KMS-11 (cell line): Measurements from ENCODE around the gene KLF13.

Experiments
- H2AFZ ChIP-seq: fragments of 200-600 bp; sonication (generic); 2 replicates; pipeline ENCODE4 v1.6.1; 2016; ENCODE audit warnings: antibody characterized with exemption, mixed run types, low read depth
- H3K27ac ChIP-seq: fragments of 200-600 bp; sonication (generic); 2 replicates; pipeline ENCODE4 v1.6.1; 2016; ENCODE audit warnings: mild to moderate bottlenecking, mixed run types
- H3K27me3 ChIP-seq: fragments of 200-600 bp; sonication (generic); 2 replicates; pipeline ENCODE4 v1.6.1; 2017; ENCODE audit warnings: mild to moderate bottlenecking, low read depth, mixed run types, moderate library complexity; ENCODE audit not compliant: insufficient read depth
- H3K36me3 ChIP-seq: fragments of 200-600 bp; sonication (generic); 2 replicates; pipeline ENCODE4 v1.6.1; 2017; ENCODE audit warnings: mild to moderate bottlenecking, mixed run types; ENCODE audit not compliant: insufficient read depth
- H3K4me1 ChIP-seq: fragments of 200-600 bp; sonication (generic); 2 replicates; pipeline ENCODE4 v1.6.1; 2016; ENCODE audit warnings: mild to moderate bottlenecking, low read depth, mixed run types; ENCODE audit not compliant: poor library complexity, severe bottlenecking
- H3K4me2 ChIP-seq: fragments of 200-600 bp; sonication (generic); 2 replicates; pipeline ENCODE4 v1.7.0; 2016; ENCODE audit warnings: mild to moderate bottlenecking, mixed run types
- H3K4me3 ChIP-seq: fragments of 200-600 bp; sonication (generic); IDR thresholded peaks from 2 replicates; pipeline ENCODE4 v1.6.1; 2017; ENCODE audit warnings: low read depth, low read length, mixed read lengths; ENCODE audit not compliant: insufficient read depth
- H3K79me2 ChIP-seq: fragments of 200-600 bp; sonication (generic); 2 replicates; pipeline ENCODE4 v1.6.1; 2016; ENCODE audit warnings: low read depth, mixed run types; ENCODE audit not compliant: insufficient read depth
- H3K9ac ChIP-seq: fragments of 200-600 bp; sonication (generic); 2 replicates; pipeline ENCODE4 v1.6.1; 2016; ENCODE audit warnings: mild to moderate bottlenecking, mixed run types
- H4K20me1 ChIP-seq: fragments of 200-600 bp; sonication (generic); 2 replicates; pipeline ENCODE4 v1.6.1; 2016; ENCODE audit warnings: mild to moderate bottlenecking, mixed run types; ENCODE audit not compliant: insufficient read depth
- CTCF ChIP-seq: fragments of 200-600 bp; sonication (generic); conservative IDR thresholded peaks from 2 replicates; pipeline ENCODE4 v1.6.1; 2017; ENCODE audit warnings: low read depth, mild to moderate bottlenecking, antibody characterized with exemption, low read length, moderate library complexity, mixed read lengths

Gene KLF13

GRCh38 chr15:31397851-31398661 lies 71.4 kb downstream of the KLF13 start:
- Histone ChIP-seq H3K27ac (no peak overlapping the region), H3K36me3 (no peaks in the 10 kb centered on the region), H3K4me1 (no peaks in the 10 kb centered on the region), H3K9ac (no peak overlapping the region), H3K4me3 (no peak overlapping the region), H3K27me3 (no peaks in the 10 kb centered on the region), H3K4me2 (no peak overlapping the region), H4K20me1 (no peaks in the 10 kb centered on the region), H2AFZ (no peak overlapping the region), H3K79me2 (no peaks in the 10 kb centered on the region)
- TF ChIP-seq CTCF, result no peak

GRCh38 chr15:31398677-31399301 lies 72.2 kb downstream of the KLF13 start:
- no peaks in the 10 kb centered on the region for H3K79me2 ChIP-seq
- no peaks in the 10 kb centered on the region for H3K4me1 ChIP-seq
- no peak overlapping the region for H3K4me3 ChIP-seq
- no peaks in the 10 kb centered on the region for H3K36me3 ChIP-seq
- no peaks in the 10 kb centered on the region for H3K27me3 ChIP-seq
- H4K20me1 ChIP-seq, result no peaks in the 10 kb centered on the region
- H3K27ac ChIP-seq, result no peak overlapping the region
- no peak overlapping the region for H3K9ac ChIP-seq
- H3K4me2 ChIP-seq, result no peak overlapping the region
- TF ChIP-seq CTCF, result no peak
- H2AFZ ChIP-seq, result no peak overlapping the region

GRCh38 chr15:31399544-31400171 lies 73.0 kb downstream of the KLF13 start:
- Histone ChIP-seq H3K4me3 (no peak overlapping the region), H2AFZ (no peak overlapping the region), H3K79me2 (no peaks in the 10 kb centered on the region), H3K27me3 (no peaks in the 10 kb centered on the region), H4K20me1 (no peaks in the 10 kb centered on the region), H3K9ac (no peak overlapping the region), H3K4me1 (no peaks in the 10 kb centered on the region), H3K4me2 (no peak overlapping the region), H3K27ac (no peak overlapping the region), H3K36me3 (no peaks in the 10 kb centered on the region)
- TF ChIP-seq CTCF, result no peak

GRCh38 chr15:31400222-31400927 lies 73.7 kb downstream of the KLF13 start:
- no peak overlapping the region for H3K27ac ChIP-seq
- H3K27me3 ChIP-seq, result no peaks in the 10 kb centered on the region
- no peak overlapping the region for H2AFZ ChIP-seq
- no peaks in the 10 kb centered on the region for H3K36me3 ChIP-seq
- TF ChIP-seq CTCF, result no peak
- H3K4me2 ChIP-seq, result no peak overlapping the region
- H3K4me3 ChIP-seq, result no peak overlapping the region
- H3K4me1 ChIP-seq, result no peaks in the 10 kb centered on the region
- no peaks in the 10 kb centered on the region for H4K20me1 ChIP-seq
- H3K79me2 ChIP-seq, result no peaks in the 10 kb centered on the region
- no peak overlapping the region for H3K9ac ChIP-seq
